ENCODE data around the gene CLCN2.

The CLCN2 gene

DNA sequence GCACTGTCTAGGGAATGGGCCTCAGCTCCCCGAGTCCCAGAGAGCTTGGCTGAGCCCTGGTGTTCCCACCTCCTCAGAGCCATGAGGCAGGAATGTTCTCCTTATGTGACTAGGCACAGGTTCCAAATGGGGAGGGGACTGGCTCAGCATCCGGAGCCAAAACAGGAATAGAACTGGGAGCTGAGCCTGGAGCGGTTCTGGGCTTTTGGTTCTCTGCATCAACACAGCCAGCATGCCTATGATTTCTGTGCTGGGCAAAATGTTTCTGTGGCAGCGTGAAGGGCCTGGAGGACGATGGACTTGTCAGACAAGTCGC is 24.0 kb downstream of the CLCN2 start, which contains the start of gene FAM131A:
TSS of gene FAM131A (plus strand) at position 202 of the 316 bp plus-strand sequence. CDS start at position 233, 31 bp downstream.
- Histone ChIP-seq H3K36me3 (ENCODE audit: control insufficient read depth in 1 of 2, insufficient read depth in 2 of 2, low read depth in 1 of 2, low read length in 2 of 2) (peaks cover 42% of the 10 kb centered on the region in 2 experiments), H3K4me3 (ENCODE audit: insufficient read depth in 1 of 2, low read depth in 1 of 2, low read length in 2 of 2) (peak within 1 kb of the TSS; percentile 71 to 86), H3K79me1 (replicated peaks; ENCODE audit: low read length, poor library complexity, severe bottlenecking) (peaks cover 30% of the 10 kb centered on the region), H3K14ac (ENCODE audit: low read length in 2 of 2) (peak within 1 kb of the TSS in 1 of 2 experiments; percentile 92), H3K4me2 (ENCODE audit: low read length, poor library complexity, severe bottlenecking) (peak within 1 kb of the TSS; percentile 72), H3K27ac (ENCODE audit: low read length, poor library complexity, severe bottlenecking) (peak within 1 kb of the TSS; percentile 49), H2BK15ac (ENCODE audit: low read depth, poor library complexity, severe bottlenecking) (no peak within 1 kb of the TSS), H3K18ac (ENCODE audit: low read depth in 1 of 2, low read length in 2 of 2) (peak within 1 kb of the TSS; percentile 25 to 96), H3K4ac (ENCODE audit: low read depth in 1 of 2, low read length in 2 of 2) (peak within 1 kb of the TSS; percentile 42 to 71), H2BK12ac (ENCODE audit: low read length in 2 of 2) (peak within 1 kb of the TSS; percentile 31 to 76), H2BK120ac (ENCODE audit: low read depth, low read length) (no peak within 1 kb of the TSS), H3K9ac (ENCODE audit: low read length) (peak within 1 kb of the TSS; percentile 90), H2AFZ (ENCODE audit: low read depth, low read length) (no peak within 1 kb of the TSS), H2AK5ac (ENCODE audit: low read length, severe bottlenecking) (peak within 1 kb of the TSS; percentile 45), H4K8ac (ENCODE audit: low read length) (peak within 1 kb of the TSS; percentile 57), H2BK5ac (ENCODE audit: low read depth, low read length, poor library complexity, severe bottlenecking) (no peak within 1 kb of the TSS), H4K91ac (ENCODE audit: low read length) (no peak within 1 kb of the TSS), H3K27me3 (ENCODE audit: control insufficient read depth in 1 of 2, insufficient read depth in 1 of 2, low read length in 2 of 2) (no peaks in the 10 kb centered on the region), H3K4me1 (ENCODE audit: control insufficient read depth, insufficient read depth, low read depth, low read length) (peaks cover 46% of the 10 kb centered on the region), H3K23ac (ENCODE audit: low read length in 2 of 2) (no peak within 1 kb of the TSS), H3K9me3 (ENCODE audit: control insufficient read depth, low read length) (no peaks in the 10 kb centered on the region)
- DNase-seq = no peak
- WGBS = 97% methylated on average over 6 of the region's 6 CpGs

DNA sequence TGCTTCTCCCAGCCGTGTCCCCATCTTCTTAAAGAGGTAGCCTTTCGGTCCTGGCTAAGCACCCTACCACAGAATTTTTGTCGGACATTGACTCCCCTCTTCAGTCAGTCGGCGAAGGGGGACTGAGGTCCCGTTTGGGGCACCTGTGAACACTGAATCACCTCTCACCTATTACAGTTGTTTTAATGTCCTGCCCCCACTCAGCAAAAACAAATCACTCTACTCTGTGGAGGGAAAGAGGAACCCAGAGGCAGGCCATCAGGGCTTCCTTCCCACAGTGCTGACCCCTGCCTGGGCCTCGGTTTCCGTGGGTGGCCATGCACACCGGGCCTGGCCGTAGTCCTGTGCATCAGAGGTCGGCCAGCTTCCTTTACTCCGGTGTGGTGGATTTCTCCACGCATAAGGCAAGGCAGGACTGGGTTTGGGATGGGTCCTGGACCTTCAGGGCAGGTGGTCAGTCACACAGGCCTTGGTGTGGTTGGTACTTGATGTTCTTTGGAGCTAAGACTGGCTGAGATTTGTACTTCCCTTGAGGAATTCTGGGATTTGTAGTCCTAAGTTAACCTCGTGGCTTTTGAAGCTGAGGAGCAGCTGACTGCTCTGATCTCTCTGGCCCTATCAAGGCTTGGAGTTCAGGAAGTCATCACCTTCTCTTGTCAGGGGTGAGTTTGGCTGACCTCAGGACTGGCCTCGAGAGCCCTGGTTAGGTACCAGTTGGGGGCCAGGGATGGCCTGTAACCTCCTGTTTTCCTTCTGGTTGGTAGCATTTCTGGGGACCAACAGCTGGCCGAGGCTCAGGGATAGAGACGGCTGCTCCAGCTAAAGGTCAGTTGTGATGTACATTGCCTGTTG is 24.6 kb downstream of the CLCN2 start:
- Histone ChIP-seq H2BK15ac (ENCODE audit: low read depth, poor library complexity, severe bottlenecking) (no peak overlapping the region), H2AFZ (ENCODE audit: low read depth, low read length) (no peak overlapping the region), H3K27ac (ENCODE audit: low read length, poor library complexity, severe bottlenecking) (peak overlapping the region; percentile 49), H3K18ac (ENCODE audit: low read depth in 1 of 2, low read length in 2 of 2) (peak overlapping the region in 1 of 2 experiments; percentile 96), H3K4me1 (ENCODE audit: control insufficient read depth, insufficient read depth, low read depth, low read length) (peaks cover 50% of the 10 kb centered on the region), H3K36me3 (ENCODE audit: control insufficient read depth in 1 of 2, insufficient read depth in 2 of 2, low read depth in 1 of 2, low read length in 2 of 2) (peaks cover 43 to 44% of the 10 kb centered on the region in 2 experiments), H3K9ac (ENCODE audit: low read length) (peak overlapping the region; percentile 90), H3K23ac (ENCODE audit: low read length in 2 of 2) (no peak overlapping the region), H4K91ac (ENCODE audit: low read length) (no peak overlapping the region), H3K4ac (ENCODE audit: low read depth in 1 of 2, low read length in 2 of 2) (peak overlapping the region; percentile 25 to 71), H4K8ac (ENCODE audit: low read length) (peak overlapping the region; percentile 57), H3K27me3 (ENCODE audit: control insufficient read depth in 1 of 2, insufficient read depth in 1 of 2, low read length in 2 of 2) (no peaks in the 10 kb centered on the region), H2BK12ac (ENCODE audit: low read length in 2 of 2) (peak overlapping the region; percentile 31 to 76), H2BK120ac (ENCODE audit: low read depth, low read length) (no peak overlapping the region), H2BK5ac (ENCODE audit: low read depth, low read length, poor library complexity, severe bottlenecking) (no peak overlapping the region), H3K79me1 (replicated peaks; ENCODE audit: low read length, poor library complexity, severe bottlenecking) (peaks cover 29% of the 10 kb centered on the region), H3K4me3 (ENCODE audit: insufficient read depth in 1 of 2, low read depth in 1 of 2, low read length in 2 of 2) (peak overlapping the region; percentile 71 to 86), H2AK5ac (ENCODE audit: low read length, severe bottlenecking) (peak overlapping the region; percentile 42), H3K14ac (ENCODE audit: low read length in 2 of 2) (peak overlapping the region in 1 of 2 experiments; percentile 92), H3K9me3 (ENCODE audit: control insufficient read depth, low read length) (no peaks in the 10 kb centered on the region), H3K4me2 (ENCODE audit: low read length, poor library complexity, severe bottlenecking) (peak overlapping the region; percentile 72)
- WGBS = 52% methylated on average over 17 of the region's 17 CpGs
- DNase-seq = peak; percentile 68

GRCh38 chr3:184335661-184336546 is 25.5 kb downstream of the CLCN2 start:
- Histone ChIP-seq H2BK12ac (ENCODE audit: low read length in 2 of 2) (peak overlapping the region; percentile 31 to 76), H4K91ac (ENCODE audit: low read length) (peak overlapping the region; percentile 89), H2BK15ac (ENCODE audit: low read depth, poor library complexity, severe bottlenecking) (no peak overlapping the region), H2AK5ac (ENCODE audit: low read length, severe bottlenecking) (peak overlapping the region; percentile 42), H4K8ac (ENCODE audit: low read length) (peak overlapping the region; percentile 77), H3K79me1 (replicated peaks; ENCODE audit: low read length, poor library complexity, severe bottlenecking) (peaks cover 23% of the 10 kb centered on the region), H3K23ac (ENCODE audit: low read length in 2 of 2) (peak overlapping the region in 1 of 2 experiments; percentile 70), H3K27me3 (ENCODE audit: control insufficient read depth in 1 of 2, insufficient read depth in 1 of 2, low read length in 2 of 2) (no peaks in the 10 kb centered on the region), H3K4me1 (ENCODE audit: control insufficient read depth, insufficient read depth, low read depth, low read length) (peaks cover 52% of the 10 kb centered on the region), H3K18ac (ENCODE audit: low read depth in 1 of 2, low read length in 2 of 2) (peak overlapping the region; percentile 52 to 96), H3K4me2 (ENCODE audit: low read length, poor library complexity, severe bottlenecking) (peak overlapping the region; percentile 72), H3K27ac (ENCODE audit: low read length, poor library complexity, severe bottlenecking) (peak overlapping the region; percentile 78), H3K9ac (ENCODE audit: low read length) (peak overlapping the region; percentile 90), H2AFZ (ENCODE audit: low read depth, low read length) (no peak overlapping the region), H3K36me3 (ENCODE audit: control insufficient read depth in 1 of 2, insufficient read depth in 2 of 2, low read depth in 1 of 2, low read length in 2 of 2) (peaks cover 45 to 46% of the 10 kb centered on the region in 2 experiments), H3K14ac (ENCODE audit: low read length in 2 of 2) (peak overlapping the region in 1 of 2 experiments; percentile 92), H2BK120ac (ENCODE audit: low read depth, low read length) (peak overlapping the region; percentile 8), H2BK5ac (ENCODE audit: low read depth, low read length, poor library complexity, severe bottlenecking) (peak overlapping the region; percentile 90), H3K4me3 (ENCODE audit: insufficient read depth in 1 of 2, low read depth in 1 of 2, low read length in 2 of 2) (peak overlapping the region; percentile 71 to 86), H3K9me3 (ENCODE audit: control insufficient read depth, low read length) (no peaks in the 10 kb centered on the region), H3K4ac (ENCODE audit: low read depth in 1 of 2, low read length in 2 of 2) (peak overlapping the region; percentile 54 to 71)
- peak; percentile 81 for DNase-seq
- 3% methylated on average over 39 of the region's 77 CpGs for WGBS

Data from mesenchymal stem cell (in vitro differentiated cells and primary cell).